Measurements from ENCODE around the gene CHIC2. TPM values are rescaled to one million over a fixed set of nuclear protein-coding genes. Genes with fewer than 3 reads are reported as not detected.

Gene CHIC2
- polyA plus RNA-seq, 1 donor (not counting 4 experiments of a cell fraction or from before 2014, with no cell fraction given) = 21.9 TPM

GRCh38 chr4:53960843-53961242 is 103.6 kb downstream of the CHIC2 start:
- Histone ChIP-seq H3K4me2 (ENCODE audit: control insufficient read depth, extremely low read depth, insufficient read depth, low read depth, low read length) (no peak overlapping the region), H3K9me3 (ENCODE audit: control insufficient read depth, low read depth, low read length) (no peaks in the 10 kb centered on the region)
- dilution Hi-C loops (cut with MboI; ENCODE audit: extremely low pct_ligation_motif_present, low sequenced_read_pairs) = no loop called here

More at GRCh38 chr4:53960843-53961242, 103.6 kb downstream of the CHIC2 start:
- no peaks in the 10 kb centered on the region for H4K20me1 ChIP-seq (ENCODE audit: control insufficient read depth, extremely low read depth, insufficient read depth, low read length)
- no peak for FAIRE-seq
- H3K36me3 ChIP-seq (ENCODE audit: control insufficient read depth in 2 of 2, extremely low read depth in 1 of 2, insufficient read depth in 2 of 2, low read length in 2 of 2) = no peaks in the 10 kb centered on the region
- H3K9me1 ChIP-seq (ENCODE audit: control insufficient read depth, extremely low read depth, insufficient read depth, low read length) = no peaks in the 10 kb centered on the region
- H3K27me3 ChIP-seq (ENCODE audit: control insufficient read depth, extremely low read depth, insufficient read depth, low read length) = no peaks in the 10 kb centered on the region
- H3K9ac ChIP-seq (ENCODE audit: control insufficient read depth, extremely low read depth, insufficient read depth, low read length) = no peak overlapping the region
- no peak overlapping the region for H2AFZ ChIP-seq (ENCODE audit: control insufficient read depth, low read length)
- no peak overlapping the region for H3K27ac ChIP-seq (ENCODE audit: control insufficient read depth, insufficient read depth, low read length)
- no peaks in the 10 kb centered on the region for H3K79me2 ChIP-seq (ENCODE audit: control insufficient read depth, insufficient read depth, low read length)
- no peak for TF ChIP-seq EZH2 (IDR thresholded peaks at IDR 0.05; ENCODE audit: low read length)
- TF ChIP-seq CTCF (optimal IDR thresholded peaks at IDR 0.05 in 1 of 3, IDR thresholded peaks at IDR 0.05 in 1 of 3, conservative IDR thresholded peaks at IDR 0.05 in 1 of 3; ENCODE audit: extremely low read depth in 1 of 3, insufficient read depth in 2 of 3, low read length in 3 of 3) = no peak
- peaks cover 21% of the 10 kb centered on the region for H3K4me1 ChIP-seq (ENCODE audit: control insufficient read depth, extremely low read depth, insufficient read depth, low read length)
- no peak for DNase-seq (ENCODE audit: low read depth, low spot score)
- no peak overlapping the region for H3K4me3 ChIP-seq (ENCODE audit: control insufficient read depth in 2 of 3, extremely low read depth in 1 of 3, insufficient read depth in 2 of 3, low read depth in 1 of 3, low read length in 3 of 3)

Small RNAs within 50 kb of the gene (small RNA-seq; reads per million reads assigned to genes)
- gene AC110792.1 (ENCODE audit: insufficient read length in 3 of 3, low read depth in 3 of 3, low replicate concordance in 1 of 3) = 0 to 0.25 (median 0) reads per million in 3 experiments
- 0 reads per million in 3 experiments for gene AC110792.3 (ENCODE audit: insufficient read length in 3 of 3, low read depth in 3 of 3, low replicate concordance in 1 of 3)

Other genes with a start within 250 kb of the CHIC2 start
- not detected in 3 replicates for gene GSX2, start 35.6 kb upstream of the CHIC2 start, polyA plus RNA-seq
- gene PDGFRA, start 164.7 kb upstream of the CHIC2 start, polyA plus RNA-seq = 0.22 to 0.40 TPM (median 0.27 TPM) in 3 replicates